Loucy (cell line): ENCODE data around the gene HOXB3.

Source experiments
- H2AFZ ChIP-seq: fragments of 200-600 bp; sonication (generic); 2 replicates; pipeline ENCODE4 v1.6.0; 2016; ENCODE audit warnings: antibody characterized with exemption, mild to moderate bottlenecking, low read length, moderate library complexity
- H3F3A ChIP-seq: fragments of 200-600 bp; 2 replicates; pipeline ENCODE4 v1.6.0; 2016; ENCODE audit warnings: antibody characterized with exemption, low read depth, mild to moderate bottlenecking
- H3K27me3 ChIP-seq: fragments of 200-600 bp; sonication (generic); 2 replicates; pipeline ENCODE4 v1.6.1; 2014; ENCODE audit warnings: low read length, mild to moderate bottlenecking; ENCODE audit not compliant: insufficient read depth, poor library complexity, severe bottlenecking
- H3K36me3 ChIP-seq: fragments of 200-600 bp; sonication (generic); 2 replicates; pipeline ENCODE4 v1.6.1; 2016; ENCODE audit warnings: low read length; ENCODE audit not compliant: insufficient read depth
- H3K4me1 ChIP-seq: fragments of 200-600 bp; sonication (generic); 2 replicates; pipeline ENCODE4 v1.5.1; 2014; ENCODE audit warnings: low read length, mild to moderate bottlenecking; ENCODE audit not compliant: insufficient read depth, poor library complexity, severe bottlenecking
- H3K4me2 ChIP-seq: fragments of 200-600 bp; sonication (generic); 2 replicates; pipeline ENCODE4 v1.6.0; 2014; ENCODE audit warnings: antibody characterized with exemption, low read length, low read depth, mild to moderate bottlenecking; ENCODE audit not compliant: poor library complexity, severe bottlenecking
- H3K4me3 ChIP-seq: fragments of 200-600 bp; sonication (generic); 2 replicates; pipeline ENCODE4 v1.5.1; 2014; ENCODE audit warnings: low read length, mild to moderate bottlenecking, mixed read lengths; ENCODE audit not compliant: poor library complexity, severe bottlenecking
- H3K79me2 ChIP-seq: fragments of 200-600 bp; sonication (generic); 2 replicates; pipeline ENCODE4 v1.6.1; 2014; ENCODE audit warnings: low read length; ENCODE audit not compliant: insufficient read depth
- H3K9ac ChIP-seq: fragments of 200-600 bp; sonication (generic); 2 replicates; pipeline ENCODE4 v1.6.0; 2014; ENCODE audit warnings: mild to moderate bottlenecking, low read depth, low read length, moderate library complexity; ENCODE audit not compliant: poor library complexity, severe bottlenecking
- H3K9me2 ChIP-seq: fragments of 200-600 bp; sonication (generic); replicated peaks from 2 replicates; pipeline ENCODE4 v1.6.1; 2016; ENCODE audit warnings: low read depth, low read length, mixed read lengths
- H3K9me3 ChIP-seq: fragments of 200-600 bp; sonication (generic); 2 replicates; pipeline ENCODE4 v1.6.1; 2014; ENCODE audit warnings: mild to moderate bottlenecking, antibody characterized with exemption, low read length, low read depth; ENCODE audit not compliant: insufficient read depth
- H4K20me1 ChIP-seq: fragments of 200-600 bp; sonication (generic); 2 replicates; pipeline ENCODE4 v1.6.0; 2014; ENCODE audit warnings: antibody characterized with exemption, low read length, mild to moderate bottlenecking; ENCODE audit not compliant: insufficient read depth, poor library complexity, severe bottlenecking
- EZH2phosphoT487 ChIP-seq: fragments of 200-600 bp; IDR thresholded peaks from 2 replicates; pipeline ENCODE4 v1.6.1; 2018; ENCODE audit warnings: antibody characterized with exemption, mild to moderate bottlenecking, moderate library complexity, borderline replicate concordance
- TF ChIP-seq, protein P1 (sequence below): fragments of 200-600 bp; sonication (generic); conservative IDR thresholded peaks from 2 replicates; pipeline ENCODE4 v1.5.1; 2014; ENCODE audit warnings: mild to moderate bottlenecking, antibody characterized with exemption, low read length

Gene HOXB3

GRCh38 chr17:48528936-48529682, 60.9 kb downstream of the HOXB3 start:
- H3K36me3 ChIP-seq: no peaks in the 10 kb centered on the region
- H3K79me2 ChIP-seq: no peaks in the 10 kb centered on the region
- H3K4me2 ChIP-seq: no peak overlapping the region
- H4K20me1 ChIP-seq: no peaks in the 10 kb centered on the region
- TF ChIP-seq, protein P1, sequence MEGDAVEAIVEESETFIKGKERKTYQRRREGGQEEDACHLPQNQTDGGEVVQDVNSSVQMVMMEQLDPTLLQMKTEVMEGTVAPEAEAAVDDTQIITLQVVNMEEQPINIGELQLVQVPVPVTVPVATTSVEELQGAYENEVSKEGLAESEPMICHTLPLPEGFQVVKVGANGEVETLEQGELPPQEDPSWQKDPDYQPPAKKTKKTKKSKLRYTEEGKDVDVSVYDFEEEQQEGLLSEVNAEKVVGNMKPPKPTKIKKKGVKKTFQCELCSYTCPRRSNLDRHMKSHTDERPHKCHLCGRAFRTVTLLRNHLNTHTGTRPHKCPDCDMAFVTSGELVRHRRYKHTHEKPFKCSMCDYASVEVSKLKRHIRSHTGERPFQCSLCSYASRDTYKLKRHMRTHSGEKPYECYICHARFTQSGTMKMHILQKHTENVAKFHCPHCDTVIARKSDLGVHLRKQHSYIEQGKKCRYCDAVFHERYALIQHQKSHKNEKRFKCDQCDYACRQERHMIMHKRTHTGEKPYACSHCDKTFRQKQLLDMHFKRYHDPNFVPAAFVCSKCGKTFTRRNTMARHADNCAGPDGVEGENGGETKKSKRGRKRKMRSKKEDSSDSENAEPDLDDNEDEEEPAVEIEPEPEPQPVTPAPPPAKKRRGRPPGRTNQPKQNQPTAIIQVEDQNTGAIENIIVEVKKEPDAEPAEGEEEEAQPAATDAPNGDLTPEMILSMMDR: no peak
- TF ChIP-seq EZH2phosphoT487: no peak
- H3K4me3 ChIP-seq: no peak overlapping the region
- no peak overlapping the region for H3K9ac ChIP-seq
- H3F3A ChIP-seq: no peaks in the 10 kb centered on the region
- H3K9me3 ChIP-seq: no peaks in the 10 kb centered on the region
- peaks cover 4% of the 10 kb centered on the region for H3K4me1 ChIP-seq
- H3K27me3 ChIP-seq: no peaks in the 10 kb centered on the region
- no peak overlapping the region for H2AFZ ChIP-seq
- H3K9me2 ChIP-seq: no peaks in the 10 kb centered on the region

GRCh38 chr17:48528153-48528935, 61.7 kb downstream of the HOXB3 start:
- no peak for TF ChIP-seq EZH2phosphoT487
- TF ChIP-seq, protein P1: no peak
- H3K9me2 ChIP-seq: no peaks in the 10 kb centered on the region
- no peak overlapping the region for H3K4me2 ChIP-seq
- H3K79me2 ChIP-seq: no peaks in the 10 kb centered on the region
- no peaks in the 10 kb centered on the region for H3K9me3 ChIP-seq
- no peak overlapping the region for H2AFZ ChIP-seq
- no peaks in the 10 kb centered on the region for H3K27me3 ChIP-seq
- H3K9ac ChIP-seq: no peak overlapping the region
- no peaks in the 10 kb centered on the region for H3F3A ChIP-seq
- H3K4me3 ChIP-seq: no peak overlapping the region
- H3K36me3 ChIP-seq: no peaks in the 10 kb centered on the region
- H4K20me1 ChIP-seq: no peaks in the 10 kb centered on the region
- H3K4me1 ChIP-seq: peaks cover 3% of the 10 kb centered on the region

GRCh38 chr17:48527547-48527932, 62.5 kb downstream of the HOXB3 start:
- Histone ChIP-seq H3K36me3 (no peaks in the 10 kb centered on the region), H3F3A (no peaks in the 10 kb centered on the region), H3K9me2 (no peaks in the 10 kb centered on the region), H3K27me3 (no peaks in the 10 kb centered on the region), H4K20me1 (no peaks in the 10 kb centered on the region), H3K79me2 (no peaks in the 10 kb centered on the region), H3K4me1 (peaks cover under 1% of the 10 kb centered on the region), H3K9me3 (no peaks in the 10 kb centered on the region), H2AFZ (no peak overlapping the region), H3K4me2 (no peak overlapping the region), H3K4me3 (no peak overlapping the region), H3K9ac (no peak overlapping the region)
- TF ChIP-seq EZH2phosphoT487: no peak
- TF ChIP-seq, protein P1: no peak
